Uterus (tissue), 2 donors: ENCODE measurements around the gene GFAP.

Experiments used
- POLR2A ChIP-seq, 2 donors: fragments of 450-650 bp; IDR thresholded peaks; one replicate each; pipeline ENCODE4 v1.6.1; 2016; ENCODE audit warnings: antibody characterized with exemption in 2 of 2, mild to moderate bottlenecking in 1 of 2, moderate library complexity in 1 of 2
- TF ChIP-seq, protein P1 (sequence below), 4 experiments: fragments of 200-600 bp in 2 of 4; fragments of 450-650 bp in 2 of 4; sonication (generic) in 2 of 4; IDR thresholded peaks; one replicate each; pipeline ENCODE4 v1.5.1; 2016 to 2019; ENCODE audit warnings: antibody characterized with exemption in 4 of 4, mild to moderate bottlenecking in 2 of 4, moderate library complexity in 1 of 4

GRCh38 chr17:44906010-44906646 is 9.2 kb downstream of the GFAP start:
- TF ChIP-seq, protein P1, sequence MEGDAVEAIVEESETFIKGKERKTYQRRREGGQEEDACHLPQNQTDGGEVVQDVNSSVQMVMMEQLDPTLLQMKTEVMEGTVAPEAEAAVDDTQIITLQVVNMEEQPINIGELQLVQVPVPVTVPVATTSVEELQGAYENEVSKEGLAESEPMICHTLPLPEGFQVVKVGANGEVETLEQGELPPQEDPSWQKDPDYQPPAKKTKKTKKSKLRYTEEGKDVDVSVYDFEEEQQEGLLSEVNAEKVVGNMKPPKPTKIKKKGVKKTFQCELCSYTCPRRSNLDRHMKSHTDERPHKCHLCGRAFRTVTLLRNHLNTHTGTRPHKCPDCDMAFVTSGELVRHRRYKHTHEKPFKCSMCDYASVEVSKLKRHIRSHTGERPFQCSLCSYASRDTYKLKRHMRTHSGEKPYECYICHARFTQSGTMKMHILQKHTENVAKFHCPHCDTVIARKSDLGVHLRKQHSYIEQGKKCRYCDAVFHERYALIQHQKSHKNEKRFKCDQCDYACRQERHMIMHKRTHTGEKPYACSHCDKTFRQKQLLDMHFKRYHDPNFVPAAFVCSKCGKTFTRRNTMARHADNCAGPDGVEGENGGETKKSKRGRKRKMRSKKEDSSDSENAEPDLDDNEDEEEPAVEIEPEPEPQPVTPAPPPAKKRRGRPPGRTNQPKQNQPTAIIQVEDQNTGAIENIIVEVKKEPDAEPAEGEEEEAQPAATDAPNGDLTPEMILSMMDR (IDR thresholded peaks at IDR 0.05), result no peak
- TF ChIP-seq POLR2A (IDR thresholded peaks at IDR 0.05), result no peak
